A673 (cell line): ENCODE data around the gene GK2. TPM values are rescaled to one million over a fixed set of nuclear protein-coding genes. Genes with fewer than 3 reads are reported as not detected.

Source experiments
- BruUV-seq: library from RNA; stranded (reverse); fragments of 400-500 nt; replicated peaks from 2 replicates; lab custom pipeline; 2021; lab: Mats Ljungman, UMichigan
- CTCF ChIA-PET: fragments of 300-600 bp; sonication (Branson Sonifier 250); formaldehyde crosslinking; loops from one replicate; lab custom pipeline; 2022; ENCODE audit warnings: antibody characterized with exemption; lab: Charles Lee
- POLR2A ChIA-PET: fragments of 300-600 bp; sonication (Branson Sonifier 250); formaldehyde crosslinking; loops from one replicate; lab custom pipeline; 2022; ENCODE audit warnings: antibody characterized with exemption; ENCODE audit not compliant: low non-redundant PET; lab: Charles Lee
- DNase-seq: peaks from one replicate; pipeline ENCODE4 v3.0.0-alpha.2; 2015; ENCODE audit warnings: low spot score
- H3K27ac ChIP-seq: fragments of 200-600 bp; sonication (generic); 2 replicates; pipeline ENCODE4 v1.5.1; 2016; ENCODE audit warnings: mixed run types, low read depth, mild to moderate bottlenecking, mixed read lengths, antibody characterized with exemption, low read length; ENCODE audit not compliant: poor library complexity, severe bottlenecking
- H3K27me3 ChIP-seq: fragments of 200-600 bp; sonication (generic); replicated peaks from 2 replicates; pipeline ENCODE4 v1.6.1; 2017; ENCODE audit warnings: mixed run types, low read depth, mild to moderate bottlenecking, mixed read lengths, antibody characterized with exemption, low read length; ENCODE audit not compliant: insufficient read depth, poor library complexity
- H3K36me3 ChIP-seq: fragments of 200-600 bp; sonication (generic); 2 replicates; pipeline ENCODE4 v1.6.1; 2016; ENCODE audit warnings: mixed run types, mild to moderate bottlenecking, mixed read lengths, antibody characterized with exemption, low read length; ENCODE audit not compliant: insufficient read depth, poor library complexity, severe bottlenecking
- H3K4me1 ChIP-seq: fragments of 200-600 bp; sonication (generic); 2 replicates; pipeline ENCODE4 v1.6.1; 2017; ENCODE audit warnings: mixed run types, mild to moderate bottlenecking, mixed read lengths, antibody characterized with exemption, low read length; ENCODE audit not compliant: insufficient read depth, poor library complexity, severe bottlenecking
- H3K4me3 ChIP-seq: fragments of 200-600 bp; sonication (generic); 2 replicates; pipeline ENCODE4 v1.5.1; 2016; ENCODE audit warnings: low read depth, mixed run types, mild to moderate bottlenecking, mixed read lengths, low read length; ENCODE audit not compliant: poor library complexity, severe bottlenecking
- H3K9me3 ChIP-seq: fragments of 200-600 bp; sonication (generic); 2 replicates; pipeline ENCODE4 v1.6.1; 2016; ENCODE audit warnings: mixed run types, low read depth, mild to moderate bottlenecking, mixed read lengths, antibody characterized with exemption, low read length; ENCODE audit not compliant: poor library complexity, severe bottlenecking
- CTCF ChIP-seq: fragments of 300-800, 200-600 bp; sonication (generic); conservative IDR thresholded peaks from 2 replicates; pipeline ENCODE4 v1.5.1; 2017; ENCODE audit warnings: low read depth, mild to moderate bottlenecking, antibody characterized with exemption, low read length, moderate library complexity, mixed read lengths
- EZH2 ChIP-seq: fragments of 200-600 bp; sonication (generic); IDR thresholded peaks from 2 replicates; pipeline ENCODE4 v1.6.1; 2017; ENCODE audit warnings: borderline replicate concordance, low read depth, mild to moderate bottlenecking, mixed read lengths, antibody characterized with exemption, low read length; ENCODE audit not compliant: poor library complexity, severe bottlenecking
- intact Hi-C: fragments of 100-400 bp; cut with micrococcal nuclease; formaldehyde crosslinking; loops from one replicate; pipeline ENCODE4 v1.10.0; 2022; ENCODE audit not compliant: unreplicated experiment
- total RNA-seq: library from RNA; stranded (reverse); gene quantifications from 2 replicates; pipeline ENCODE4 v1.2.3, GENCODE V29; 2021

The GK2 gene
- total RNA-seq, 1 experiment from 2014 or later = not detected

GRCh38 chr4:79360006-79360405 is 48.0 kb downstream of the GK2 start:
- Histone ChIP-seq H3K27ac (no peak overlapping the region), H3K27me3 (no peaks in the 10 kb centered on the region), H3K4me1 (no peaks in the 10 kb centered on the region), H3K36me3 (no peaks in the 10 kb centered on the region), H3K4me3 (no peak overlapping the region), H3K9me3 (no peaks in the 10 kb centered on the region)
- intact Hi-C loops = no loop called here
- CTCF ChIA-PET = no interaction called here
- no peak for DNase-seq
- no peak for TF ChIP-seq CTCF
- TF ChIP-seq EZH2 = no peak
- POLR2A ChIA-PET = no interaction called here
- BruUV-seq = no TSS peak

GRCh38 chr4:79358438-79358837 is 49.6 kb downstream of the GK2 start:
- no peak overlapping the region for H3K4me3 ChIP-seq
- H3K27ac ChIP-seq = no peak overlapping the region
- no peaks in the 10 kb centered on the region for H3K9me3 ChIP-seq
- no peaks in the 10 kb centered on the region for H3K36me3 ChIP-seq
- intact Hi-C loops = no loop called here
- H3K27me3 ChIP-seq = no peaks in the 10 kb centered on the region
- TF ChIP-seq EZH2 = no peak
- TF ChIP-seq CTCF = no peak
- BruUV-seq = no TSS peak
- no peaks in the 10 kb centered on the region for H3K4me1 ChIP-seq
- POLR2A ChIA-PET = no interaction called here
- DNase-seq = no peak
- CTCF ChIA-PET = no interaction called here

GRCh38 chr4:79357365-79357764 is 50.7 kb downstream of the GK2 start:
- no peak for TF ChIP-seq CTCF
- Histone ChIP-seq H3K4me3 (no peak overlapping the region), H3K4me1 (no peaks in the 10 kb centered on the region), H3K36me3 (no peaks in the 10 kb centered on the region), H3K27ac (no peak overlapping the region), H3K27me3 (no peaks in the 10 kb centered on the region), H3K9me3 (no peaks in the 10 kb centered on the region)
- POLR2A ChIA-PET = no interaction called here
- CTCF ChIA-PET = no interaction called here
- intact Hi-C loops = no loop called here
- BruUV-seq = no TSS peak
- DNase-seq = no peak

Other genes starting within 250 kb of the GK2 start
- not detected in 2 replicates for gene NAA11, start 82.2 kb downstream of the GK2 start, total RNA-seq